ENCODE results near the gene OMP.
A peak's percentile ranks its signal among the peaks of the same experiment; 100 is the strongest.

OMP gene

DNA sequence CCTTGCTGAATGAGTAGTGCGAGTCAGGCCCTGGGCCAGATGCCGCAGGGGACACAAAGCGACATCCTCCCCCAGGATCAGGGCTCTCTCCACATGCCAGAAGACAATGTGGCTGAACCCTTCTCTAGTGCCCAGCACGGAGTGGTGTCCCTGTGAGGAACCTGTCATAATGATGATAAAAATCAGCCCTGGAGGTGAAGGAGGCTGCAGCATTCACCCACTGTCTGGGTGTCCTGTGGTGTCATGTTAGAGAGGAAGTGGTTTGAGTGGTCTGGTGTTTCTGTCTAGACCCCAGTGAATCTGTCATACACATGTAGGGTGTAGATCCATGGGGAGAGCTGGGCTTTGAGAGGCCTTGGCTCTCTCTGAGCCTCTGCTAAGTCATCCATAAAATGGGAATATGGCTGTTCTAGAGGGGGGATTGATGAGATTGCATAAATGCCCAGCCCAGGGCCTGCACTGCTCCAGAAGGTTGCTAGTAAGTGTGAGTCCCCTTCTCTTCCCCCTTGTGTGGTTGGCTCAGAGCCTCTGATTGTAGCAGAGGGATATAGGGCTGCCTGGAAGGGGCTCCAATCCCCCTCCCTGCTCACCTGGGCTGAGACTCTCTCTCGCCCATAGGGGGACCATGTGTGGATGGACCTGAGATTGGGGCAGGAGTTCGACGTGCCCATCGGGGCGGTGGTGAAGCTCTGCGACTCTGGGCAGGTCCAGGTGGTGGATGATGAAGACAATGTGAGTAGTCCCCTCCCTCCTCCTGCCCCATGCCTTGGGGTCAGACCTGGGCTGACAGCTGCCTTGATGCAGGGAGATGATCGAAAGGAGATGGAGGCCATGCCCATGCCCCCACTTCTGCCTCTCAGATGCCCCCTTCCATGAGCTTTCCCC lies 39.7 kb downstream of the OMP start:
- Histone ChIP-seq H3K4me1 (ENCODE audit: insufficient read depth, low read length, poor library complexity, severe bottlenecking) (peaks cover 33% of the 10 kb centered on the region), H3K36me3 (ENCODE audit: insufficient read depth, low read length) (no peaks in the 10 kb centered on the region), H4K20me1 (ENCODE audit: insufficient read depth, low read length, poor library complexity, severe bottlenecking) (no peaks in the 10 kb centered on the region), H3F3A (ENCODE audit: low read depth) (no peaks in the 10 kb centered on the region), H3K9me2 (replicated peaks; ENCODE audit: low read depth, low read length) (no peaks in the 10 kb centered on the region), H3K9ac (ENCODE audit: low read depth, low read length, poor library complexity, severe bottlenecking) (no peak overlapping the region), H2AFZ (ENCODE audit: low read length) (no peak overlapping the region), H3K79me2 (ENCODE audit: insufficient read depth, low read length) (no peaks in the 10 kb centered on the region), H3K27me3 (ENCODE audit: insufficient read depth, low read length, poor library complexity, severe bottlenecking) (no peaks in the 10 kb centered on the region), H3K4me3 (ENCODE audit: low read length, poor library complexity, severe bottlenecking) (no peak overlapping the region), H3K9me3 (ENCODE audit: insufficient read depth, low read depth, low read length) (no peaks in the 10 kb centered on the region), H3K4me2 (ENCODE audit: low read depth, low read length, poor library complexity, severe bottlenecking) (peak overlapping the region; percentile 41)
- no peak for TF ChIP-seq EZH2phosphoT487 (IDR thresholded peaks at IDR 0.05; ENCODE audit: borderline replicate concordance)
- TF ChIP-seq, protein P1, sequence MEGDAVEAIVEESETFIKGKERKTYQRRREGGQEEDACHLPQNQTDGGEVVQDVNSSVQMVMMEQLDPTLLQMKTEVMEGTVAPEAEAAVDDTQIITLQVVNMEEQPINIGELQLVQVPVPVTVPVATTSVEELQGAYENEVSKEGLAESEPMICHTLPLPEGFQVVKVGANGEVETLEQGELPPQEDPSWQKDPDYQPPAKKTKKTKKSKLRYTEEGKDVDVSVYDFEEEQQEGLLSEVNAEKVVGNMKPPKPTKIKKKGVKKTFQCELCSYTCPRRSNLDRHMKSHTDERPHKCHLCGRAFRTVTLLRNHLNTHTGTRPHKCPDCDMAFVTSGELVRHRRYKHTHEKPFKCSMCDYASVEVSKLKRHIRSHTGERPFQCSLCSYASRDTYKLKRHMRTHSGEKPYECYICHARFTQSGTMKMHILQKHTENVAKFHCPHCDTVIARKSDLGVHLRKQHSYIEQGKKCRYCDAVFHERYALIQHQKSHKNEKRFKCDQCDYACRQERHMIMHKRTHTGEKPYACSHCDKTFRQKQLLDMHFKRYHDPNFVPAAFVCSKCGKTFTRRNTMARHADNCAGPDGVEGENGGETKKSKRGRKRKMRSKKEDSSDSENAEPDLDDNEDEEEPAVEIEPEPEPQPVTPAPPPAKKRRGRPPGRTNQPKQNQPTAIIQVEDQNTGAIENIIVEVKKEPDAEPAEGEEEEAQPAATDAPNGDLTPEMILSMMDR (conservative IDR thresholded peaks at IDR 0.05; ENCODE audit: low read length), result no peak

DNA sequence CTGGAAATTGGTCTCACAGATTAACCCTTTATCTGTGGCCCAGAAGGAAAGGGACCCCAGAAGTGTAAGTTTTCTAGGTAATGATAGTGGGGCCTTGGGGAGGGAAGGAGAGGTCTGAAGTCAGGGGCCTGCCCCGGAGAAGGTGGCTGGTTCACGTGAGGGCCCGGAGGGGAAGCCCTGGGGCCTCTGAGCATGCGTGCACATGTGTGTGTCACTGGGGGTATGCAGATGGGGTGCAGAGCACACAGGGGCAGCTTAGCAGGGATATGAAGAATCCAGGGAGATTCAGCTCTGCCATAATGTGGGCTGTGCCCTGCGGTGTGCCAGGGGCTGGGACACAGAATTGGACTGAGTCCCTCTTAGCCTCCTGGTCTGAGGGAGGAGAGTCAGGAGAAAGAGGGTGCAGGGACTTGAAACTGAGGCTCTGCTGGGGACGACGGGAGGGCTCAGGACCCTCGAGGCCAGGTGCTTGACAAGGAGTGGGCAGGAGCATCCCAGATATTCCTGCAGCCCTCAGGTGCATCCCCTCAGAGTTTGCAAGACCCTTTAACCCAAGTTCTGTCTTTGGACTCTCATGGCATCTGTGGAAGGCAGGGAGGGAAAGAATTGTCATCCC lies 40.9 kb downstream of the OMP start:
- Histone ChIP-seq H3K27me3 (ENCODE audit: insufficient read depth, low read length, poor library complexity, severe bottlenecking) (no peaks in the 10 kb centered on the region), H3K36me3 (ENCODE audit: insufficient read depth, low read length) (no peaks in the 10 kb centered on the region), H3K4me2 (ENCODE audit: low read depth, low read length, poor library complexity, severe bottlenecking) (no peak overlapping the region), H3K9ac (ENCODE audit: low read depth, low read length, poor library complexity, severe bottlenecking) (no peak overlapping the region), H3K4me3 (ENCODE audit: low read length, poor library complexity, severe bottlenecking) (no peak overlapping the region), H4K20me1 (ENCODE audit: insufficient read depth, low read length, poor library complexity, severe bottlenecking) (no peaks in the 10 kb centered on the region), H3K4me1 (ENCODE audit: insufficient read depth, low read length, poor library complexity, severe bottlenecking) (peaks cover 38% of the 10 kb centered on the region), H3K79me2 (ENCODE audit: insufficient read depth, low read length) (no peaks in the 10 kb centered on the region), H2AFZ (ENCODE audit: low read length) (no peak overlapping the region), H3K9me3 (ENCODE audit: insufficient read depth, low read depth, low read length) (no peaks in the 10 kb centered on the region), H3F3A (ENCODE audit: low read depth) (no peaks in the 10 kb centered on the region), H3K9me2 (replicated peaks; ENCODE audit: low read depth, low read length) (no peaks in the 10 kb centered on the region)
- TF ChIP-seq, protein P1 (conservative IDR thresholded peaks at IDR 0.05; ENCODE audit: low read length), result no peak
- no peak for TF ChIP-seq EZH2phosphoT487 (IDR thresholded peaks at IDR 0.05; ENCODE audit: borderline replicate concordance)

DNA sequence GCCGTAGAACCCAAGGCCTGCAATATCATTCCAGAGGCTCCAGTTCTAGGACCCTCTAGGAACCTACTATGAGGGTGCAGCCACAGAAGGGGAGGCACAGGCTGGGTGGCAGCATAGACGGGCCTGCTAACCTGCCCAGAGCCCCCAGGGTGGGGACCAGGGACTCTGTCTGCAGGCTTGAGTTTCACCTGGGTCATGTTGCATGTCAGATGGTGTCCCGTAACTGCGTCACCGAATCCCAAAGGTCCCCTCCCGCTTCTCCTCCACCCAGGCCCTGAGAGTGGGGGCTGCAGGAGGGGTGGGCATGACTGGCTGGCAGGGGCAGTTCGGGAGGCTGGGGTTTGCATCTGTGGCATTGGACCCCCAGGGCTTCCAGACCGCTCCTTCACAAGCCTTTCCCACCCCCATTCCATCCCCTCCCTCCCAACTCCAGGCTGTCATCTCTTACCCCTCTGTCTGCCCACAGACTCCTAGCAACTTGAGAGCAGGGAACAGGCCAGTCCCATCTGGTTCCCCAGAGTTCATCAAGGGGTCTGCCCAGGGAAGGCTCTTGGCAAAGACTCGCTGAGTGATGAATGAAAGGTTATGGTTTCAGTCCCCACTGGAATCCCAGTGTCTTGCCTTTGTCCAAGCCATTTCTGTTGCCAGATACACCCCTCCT lies 41.7 kb downstream of the OMP start:
- Histone ChIP-seq H3K9ac (ENCODE audit: low read depth, low read length, poor library complexity, severe bottlenecking) (no peak overlapping the region), H3K4me1 (ENCODE audit: insufficient read depth, low read length, poor library complexity, severe bottlenecking) (peaks cover 45% of the 10 kb centered on the region), H4K20me1 (ENCODE audit: insufficient read depth, low read length, poor library complexity, severe bottlenecking) (no peaks in the 10 kb centered on the region), H3K9me3 (ENCODE audit: insufficient read depth, low read depth, low read length) (no peaks in the 10 kb centered on the region), H3K4me2 (ENCODE audit: low read depth, low read length, poor library complexity, severe bottlenecking) (no peak overlapping the region), H3K9me2 (replicated peaks; ENCODE audit: low read depth, low read length) (no peaks in the 10 kb centered on the region), H3K27me3 (ENCODE audit: insufficient read depth, low read length, poor library complexity, severe bottlenecking) (no peaks in the 10 kb centered on the region), H3F3A (ENCODE audit: low read depth) (no peaks in the 10 kb centered on the region), H3K4me3 (ENCODE audit: low read length, poor library complexity, severe bottlenecking) (no peak overlapping the region), H2AFZ (ENCODE audit: low read length) (no peak overlapping the region), H3K79me2 (ENCODE audit: insufficient read depth, low read length) (no peaks in the 10 kb centered on the region), H3K36me3 (ENCODE audit: insufficient read depth, low read length) (no peaks in the 10 kb centered on the region)
- TF ChIP-seq, protein P1 (conservative IDR thresholded peaks at IDR 0.05; ENCODE audit: low read length), result no peak
